ENCODE measurements around the gene ACER2. TPM values are rescaled to one million over a fixed set of nuclear protein-coding genes. Genes with fewer than 3 reads are reported as not detected.

ACER2 gene
- total and polyA plus RNA-seq, 2 of the 8 experiments (the other 6 are each of a cell fraction or from before 2014, with no cell fraction given): 7.4 to 8.8 TPM

- 0 out of 4 replicates have a peak, but pooled peaks of 1 of the 3 experiments have one; percentile 4 for TF ChIP-seq CTCF (IDR thresholded peaks at IDR 0.05; ENCODE audit: control extremely low read depth in 1 of 3, insufficient read depth in 1 of 3, low read depth in 1 of 3, low read length in 3 of 3)
- TF ChIP-seq CTBP2 (IDR thresholded peaks at IDR 0.05; ENCODE audit: borderline replicate concordance, insufficient read depth, insufficient read length, low read length): no peak
- no peak for TF ChIP-seq KDM1A (IDR thresholded peaks at IDR 0.05; ENCODE audit: borderline replicate concordance, low read length)
- no peak for TF ChIP-seq CBX5 (IDR thresholded peaks at IDR 0.05; ENCODE audit: low read depth, low read length)
- peak; percentile 87 for TF ChIP-seq ASH2L (IDR thresholded peaks at IDR 0.05; ENCODE audit: low read length)
- TF ChIP-seq, protein P1, sequence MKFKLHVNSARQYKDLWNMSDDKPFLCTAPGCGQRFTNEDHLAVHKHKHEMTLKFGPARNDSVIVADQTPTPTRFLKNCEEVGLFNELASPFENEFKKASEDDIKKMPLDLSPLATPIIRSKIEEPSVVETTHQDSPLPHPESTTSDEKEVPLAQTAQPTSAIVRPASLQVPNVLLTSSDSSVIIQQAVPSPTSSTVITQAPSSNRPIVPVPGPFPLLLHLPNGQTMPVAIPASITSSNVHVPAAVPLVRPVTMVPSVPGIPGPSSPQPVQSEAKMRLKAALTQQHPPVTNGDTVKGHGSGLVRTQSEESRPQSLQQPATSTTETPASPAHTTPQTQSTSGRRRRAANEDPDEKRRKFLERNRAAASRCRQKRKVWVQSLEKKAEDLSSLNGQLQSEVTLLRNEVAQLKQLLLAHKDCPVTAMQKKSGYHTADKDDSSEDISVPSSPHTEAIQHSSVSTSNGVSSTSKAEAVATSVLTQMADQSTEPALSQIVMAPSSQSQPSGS (IDR thresholded peaks at IDR 0.05; ENCODE audit: low read length): no peak
- TF ChIP-seq TAF1 (IDR thresholded peaks at IDR 0.05; ENCODE audit: low read depth, low read length): peak; percentile 85
- no peak for TF ChIP-seq EP300 (IDR thresholded peaks at IDR 0.05; ENCODE audit: borderline replicate concordance in 1 of 2, low read depth in 2 of 2, low read length in 2 of 2)
- TF ChIP-seq TCF12 (IDR thresholded peaks at IDR 0.05; ENCODE audit: low read depth, low read length): no peak
- TF ChIP-seq KDM4A (IDR thresholded peaks at IDR 0.05; ENCODE audit: low read depth, low read length, severe bottlenecking): peak; percentile 63
- TF ChIP-seq GABPA (IDR thresholded peaks at IDR 0.05; ENCODE audit: borderline replicate concordance, insufficient read depth, low read length): peak; percentile 73
- peak in 1 of 2 experiments; percentile 27; a peak in 1 of 4 replicates for TF ChIP-seq RAD21 (IDR thresholded peaks at IDR 0.05 in 1 of 2, conservative IDR thresholded peaks at IDR 0.05 in 1 of 2; ENCODE audit: low read depth in 2 of 2, low read length in 2 of 2)
- no peak for TF ChIP-seq HDAC6 (IDR thresholded peaks at IDR 0.05; ENCODE audit: low read depth, low read length)
- TF ChIP-seq SIN3A (conservative IDR thresholded peaks at IDR 0.05 in 1 of 2, IDR thresholded peaks at IDR 0.05 in 1 of 2; ENCODE audit: low read depth in 1 of 2, low read length in 2 of 2): peak; percentile 57 to 78; a peak in 3 of 4 replicates
- no peak for TF ChIP-seq CBX8 (IDR thresholded peaks at IDR 0.05; ENCODE audit: borderline replicate concordance, low read depth, low read length)
- peak; percentile 72 to 85 for TF ChIP-seq POLR2A (IDR thresholded peaks at IDR 0.05; ENCODE audit: control extremely low read depth in 1 of 2, low read depth in 2 of 2, low read length in 2 of 2)
- TF ChIP-seq ATF3 (IDR thresholded peaks at IDR 0.05; ENCODE audit: insufficient read depth, low read depth, low read length): no peak
- TF ChIP-seq RXRA (IDR thresholded peaks at IDR 0.05; ENCODE audit: insufficient read depth, low read depth, low read length): no peak
Observed at GRCh38 chr9:19408693-19409400, at the start of gene ACER2 (continued).

Measured in H1 (cell line).